ENCODE data around the gene METTL25. TPM values are rescaled to one million over a fixed set of nuclear protein-coding genes. Genes with fewer than 3 reads are reported as not detected.

The METTL25 gene
- total RNA-seq, 4 donors from 2014 or later = 15.2 to 29.9 (median 22.0) TPM

GRCh38 chr12:82456633-82457032 is 98.3 kb downstream of the METTL25 start:
- WGBS = 83% methylated on average over 2 of the region's 2 CpGs
- TF ChIP-seq EP300 (IDR thresholded peaks at IDR 0.05) (no peak), POLR2A (IDR thresholded peaks at IDR 0.05; ENCODE audit: low read depth) (no peak), POLR2AphosphoS5 (IDR thresholded peaks at IDR 0.05) (no peak), CTCF (IDR thresholded peaks at IDR 0.05) (no peak)

DNA sequence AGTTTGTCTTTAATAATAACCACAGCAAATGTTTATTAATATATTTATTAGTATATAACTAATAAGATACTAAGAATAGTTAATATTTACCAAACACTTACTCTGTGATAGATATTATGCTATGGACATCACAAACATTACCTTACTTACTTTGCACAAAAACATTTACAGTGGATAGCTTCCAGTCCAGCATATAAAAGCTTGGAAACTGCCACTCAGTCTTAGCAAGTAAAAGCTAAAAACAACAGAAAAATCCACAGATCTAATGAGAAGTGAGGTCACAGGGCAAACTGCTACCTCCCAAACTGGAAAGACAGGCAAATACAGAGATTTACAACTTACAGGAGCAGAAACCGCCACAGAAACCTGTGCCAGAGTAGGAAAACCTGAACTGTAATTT is 99.8 kb downstream of the METTL25 start:
- intact Hi-C loops (cut with DNase I) = no loop called here
- H3K36me3 ChIP-seq = peaks cover 0 to 31% (median 21%) of the 10 kb centered on the region in 4 donors
- TF ChIP-seq CTCF (IDR thresholded peaks at IDR 0.05) (no peak), EP300 (IDR thresholded peaks at IDR 0.05) (no peak), POLR2AphosphoS5 (IDR thresholded peaks at IDR 0.05) (no peak), POLR2A (IDR thresholded peaks at IDR 0.05; ENCODE audit: low read depth) (no peak)

More at GRCh38 chr12:82456633-82457032, 98.3 kb downstream of the METTL25 start:
- Histone ChIP-seq H3K4me3 (no peak overlapping the region), H3K9me3 (no peaks in the 10 kb centered on the region), H3K27me3 (no peaks in the 10 kb centered on the region), H3K27ac (replicated peaks in 1 of 4) (no peak overlapping the region), H3K4me1 (no peaks in the 10 kb centered on the region), H3K36me3 (peaks cover 0 to 31% (median 18%) of the 10 kb centered on the region in 4 donors)
- intact Hi-C loops (cut with DNase I) = no loop called here
- DNase-seq (ENCODE audit: extremely low spot score) = no peak

DNA sequence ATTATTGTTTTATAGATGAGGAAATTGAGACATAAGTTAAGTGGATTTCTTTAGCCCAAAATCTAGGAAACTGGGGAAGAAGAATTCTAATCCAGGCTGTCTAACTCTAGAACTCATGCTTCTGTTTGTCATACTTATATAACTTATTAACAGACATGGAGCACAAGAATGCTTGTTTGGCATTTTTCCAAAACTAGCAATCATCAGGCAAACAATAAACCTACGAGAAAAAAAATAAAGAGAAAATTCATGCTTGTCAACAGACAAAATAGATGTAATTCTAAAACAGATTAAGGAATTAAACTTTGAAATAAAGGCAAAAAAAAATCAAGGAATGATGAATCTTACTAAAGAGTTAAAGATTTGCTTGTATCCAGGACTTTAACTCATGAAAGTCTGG is 103.1 kb downstream of the METTL25 start:
- Histone ChIP-seq H3K36me3 (peaks cover 0 to 31% (median 21%) of the 10 kb centered on the region in 4 donors), H3K4me3 (no peak overlapping the region), H3K27ac (replicated peaks in 1 of 4) (no peak overlapping the region), H3K4me1 (no peaks in the 10 kb centered on the region), H3K9me3 (no peaks in the 10 kb centered on the region), H3K27me3 (no peaks in the 10 kb centered on the region)
- no peak for DNase-seq (ENCODE audit: extremely low spot score)
- no peak for TF ChIP-seq POLR2A (IDR thresholded peaks at IDR 0.05; ENCODE audit: low read depth)
- TF ChIP-seq EP300 (IDR thresholded peaks at IDR 0.05) = no peak
- TF ChIP-seq CTCF (IDR thresholded peaks at IDR 0.05) = no peak
- TF ChIP-seq POLR2AphosphoS5 (IDR thresholded peaks at IDR 0.05) = no peak
- intact Hi-C loops (cut with DNase I) = no loop called here
- WGBS = 68% methylated on average over 1 of the region's 1 CpG

More for the DNA sequence above, 99.8 kb downstream of the METTL25 start:
- 100% methylated on average over 1 of the region's 1 CpG for WGBS
- no peak for DNase-seq (ENCODE audit: extremely low spot score)
- H3K9me3 ChIP-seq = no peaks in the 10 kb centered on the region
- H3K27ac ChIP-seq (replicated peaks in 1 of 4) = no peak overlapping the region
- H3K27me3 ChIP-seq = no peaks in the 10 kb centered on the region
- H3K4me3 ChIP-seq = no peak overlapping the region
- no peaks in the 10 kb centered on the region for H3K4me1 ChIP-seq

DNA sequence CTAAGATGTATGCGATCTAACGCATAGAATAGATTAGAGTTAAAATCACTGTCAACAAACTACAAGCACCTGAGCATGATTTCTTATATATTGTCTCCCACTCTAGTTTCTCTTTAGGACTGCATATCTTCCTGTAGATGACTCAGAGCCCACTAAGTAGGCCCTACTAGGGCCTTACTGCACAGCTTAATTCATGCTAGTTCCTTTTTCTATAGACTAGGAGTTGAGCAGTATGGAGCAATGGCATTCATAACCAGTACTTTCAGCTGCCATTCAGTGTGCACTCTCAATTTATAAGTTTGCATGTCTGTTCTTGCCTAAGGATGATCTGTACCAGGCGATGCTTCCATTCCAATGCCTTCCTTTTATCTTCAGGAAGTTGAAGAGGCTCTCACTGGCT is 103.5 kb downstream of the METTL25 start:
- Histone ChIP-seq H3K4me3 (no peak overlapping the region), H3K4me1 (no peaks in the 10 kb centered on the region), H3K27ac (replicated peaks in 1 of 4) (no peak overlapping the region), H3K36me3 (peaks cover 0 to 31% (median 21%) of the 10 kb centered on the region in 4 donors), H3K27me3 (no peaks in the 10 kb centered on the region), H3K9me3 (no peaks in the 10 kb centered on the region)
- intact Hi-C loops (cut with DNase I) = no loop called here
- TF ChIP-seq POLR2AphosphoS5 (IDR thresholded peaks at IDR 0.05) (no peak), POLR2A (IDR thresholded peaks at IDR 0.05; ENCODE audit: low read depth) (no peak), CTCF (IDR thresholded peaks at IDR 0.05) (no peak), EP300 (IDR thresholded peaks at IDR 0.05) (no peak)
- 61% methylated on average over 3 of the region's 3 CpGs for WGBS
- no peak for DNase-seq (ENCODE audit: extremely low spot score)

DNA sequence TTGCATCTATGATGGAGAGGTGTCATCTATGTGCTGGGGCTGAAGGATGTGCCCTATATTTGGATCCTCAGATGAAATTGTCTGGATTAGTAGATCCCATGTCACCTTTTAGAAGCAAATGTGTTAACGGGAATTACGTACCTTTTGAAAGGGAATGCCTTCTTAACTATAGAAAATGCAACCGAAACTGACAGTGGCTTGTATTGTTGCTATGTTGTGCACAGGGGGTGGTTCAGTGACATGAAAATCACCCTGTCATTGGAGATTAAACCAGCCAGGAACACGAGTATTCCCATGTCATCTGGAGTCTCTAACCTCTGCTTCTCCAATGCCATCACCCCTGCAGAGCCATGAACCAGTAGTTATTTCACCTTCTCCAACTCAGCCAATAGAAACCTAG is 110.2 kb downstream of the METTL25 start:
- H3K27ac ChIP-seq (replicated peaks in 1 of 4) = no peak overlapping the region
- 92% methylated on average over 4 of the region's 4 CpGs for WGBS
- intact Hi-C loops (cut with DNase I) = no loop called here
- peaks cover 0 to 9% (median 0%) of the 10 kb centered on the region in 4 donors for H3K9me3 ChIP-seq
- TF ChIP-seq EP300 (IDR thresholded peaks at IDR 0.05) (no peak), POLR2A (IDR thresholded peaks at IDR 0.05; ENCODE audit: low read depth) (no peak), POLR2AphosphoS5 (IDR thresholded peaks at IDR 0.05) (no peak), CTCF (IDR thresholded peaks at IDR 0.05) (no peak)
- no peak for DNase-seq (ENCODE audit: extremely low spot score)
- H3K4me3 ChIP-seq = no peak overlapping the region
- no peaks in the 10 kb centered on the region for H3K4me1 ChIP-seq
- no peaks in the 10 kb centered on the region for H3K27me3 ChIP-seq
- H3K36me3 ChIP-seq = peaks cover 0 to 42% (median 29%) of the 10 kb centered on the region in 4 donors
